ENCODE data around the gene CER1. TPM values are rescaled to one million over a fixed set of nuclear protein-coding genes. Genes with fewer than 3 reads are reported as not detected.
"Not testable (repeated sequence)": the region's sequence is repeated elsewhere in the genome, so short reads cannot be mapped to it uniquely, and the experiment has no call there.

Gene CER1
- total RNA-seq, 1 experiment from 2014 or later: not detected

DNA sequence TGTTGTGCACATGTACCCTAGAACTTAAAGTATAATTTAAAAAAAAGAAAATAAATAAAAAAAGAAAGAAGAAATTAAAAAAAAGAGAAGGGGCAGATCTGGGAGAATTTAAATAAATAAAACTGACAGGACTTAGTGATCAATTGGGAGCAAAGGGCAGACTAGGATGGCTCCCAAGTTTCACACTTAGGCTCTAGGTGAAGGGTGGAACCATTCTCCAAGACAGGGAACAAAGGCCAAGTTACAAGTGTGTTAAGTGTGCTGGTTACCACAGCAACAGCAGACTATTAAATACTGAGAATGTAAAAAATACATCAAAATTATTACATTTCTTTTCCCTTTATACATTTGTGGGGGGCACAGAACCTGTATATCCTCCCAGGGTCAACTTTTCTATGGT is 36.4 kb downstream of the CER1 start:
- no peak overlapping the region for H3K4me3 ChIP-seq (replicated peaks in 1 of 2; ENCODE audit: low read depth in 1 of 2, low read length in 2 of 2)
- ChIA-PET CTCF (no interaction called here), RAD21 (ENCODE audit: low non-redundant PET in 1 of 2, low total read pairs in 2 of 2, uncharacterized antibody in 2 of 2, unreplicated experiment in 2 of 2) (no interaction called here), POLR2A (no interaction called here)
- no peaks in the 10 kb centered on the region for H3K9me2 ChIP-seq (ENCODE audit: insufficient read depth)
- intact Hi-C loops (cut with micrococcal nuclease): no loop called here
- no peak overlapping the region for H3K27ac ChIP-seq (ENCODE audit: low read depth, low read length)
- DNase-seq (ENCODE audit: low read depth, low spot score): no peak
- H4K20me1 ChIP-seq (ENCODE audit: insufficient read depth): no peaks in the 10 kb centered on the region
- peaks cover 0 to 10% of the 10 kb centered on the region in 2 experiments; a peak in 2 of 4 replicates for H3K36me3 ChIP-seq (ENCODE audit: control insufficient read depth in 1 of 2, insufficient read depth in 2 of 2, low read length in 2 of 2)
- H3K9me3 ChIP-seq (ENCODE audit: control insufficient read depth in 1 of 2, insufficient read depth in 1 of 2, low read depth in 1 of 2, low read length in 2 of 2): no peaks in the 10 kb centered on the region
- no peaks in the 10 kb centered on the region for H3K4me1 ChIP-seq (ENCODE audit: control insufficient read depth in 1 of 2, insufficient read depth in 2 of 2, low read length in 2 of 2)
- no peak for TF ChIP-seq EZH2 (IDR thresholded peaks at IDR 0.05)
- no peak for TF ChIP-seq CBX3 (IDR thresholded peaks at IDR 0.05; ENCODE audit: low read depth)
- TF ChIP-seq SRF (IDR thresholded peaks at IDR 0.05; ENCODE audit: low read depth): no peak
- no peaks in the 10 kb centered on the region for H3K79me2 ChIP-seq (ENCODE audit: insufficient read depth, low read length)
- ATAC-seq: no peak
- H3K4me2 ChIP-seq (ENCODE audit: low read length): no peak overlapping the region
- H2AFZ ChIP-seq (ENCODE audit: low read depth, low read length, poor library complexity, severe bottlenecking): no peak overlapping the region
- no TSS peak for BruUV-seq (replicated peaks)
- no peaks in the 10 kb centered on the region for H3K27me3 ChIP-seq (ENCODE audit: insufficient read depth, low read length)
- no peak overlapping the region for H3K9ac ChIP-seq (ENCODE audit: low read length)

DNA sequence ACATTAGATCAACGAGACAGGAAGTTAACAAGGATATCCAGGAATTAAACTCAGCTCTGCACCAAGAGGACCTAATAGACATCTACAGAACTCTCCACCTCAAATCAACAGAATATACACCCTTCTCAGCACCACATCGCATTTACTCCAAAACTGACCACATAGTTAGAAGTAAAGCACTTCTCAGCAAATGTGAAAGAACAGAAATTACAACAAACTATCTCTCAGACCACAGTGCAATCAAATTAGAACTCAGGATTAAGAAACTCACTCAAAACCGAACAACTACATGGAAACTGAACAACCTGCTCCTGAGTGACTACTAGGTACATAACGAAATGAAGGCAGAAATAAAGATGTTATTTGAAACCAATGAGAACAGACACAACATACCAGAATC is 39.9 kb downstream of the CER1 start:
- POLR2A ChIA-PET; H3K9me3 ChIP-seq (ENCODE audit: control insufficient read depth in 1 of 2, insufficient read depth in 1 of 2, low read depth in 1 of 2, low read length in 2 of 2); H3K79me2 ChIP-seq (ENCODE audit: insufficient read depth, low read length); CTCF ChIA-PET; H3K4me3 ChIP-seq (replicated peaks in 1 of 2; ENCODE audit: low read depth in 1 of 2, low read length in 2 of 2); H2AFZ ChIP-seq (ENCODE audit: low read depth, low read length, poor library complexity, severe bottlenecking); H3K9ac ChIP-seq (ENCODE audit: low read length); H3K9me2 ChIP-seq (ENCODE audit: insufficient read depth); H4K20me1 ChIP-seq (ENCODE audit: insufficient read depth); RAD21 ChIA-PET (ENCODE audit: low non-redundant PET in 1 of 2, low total read pairs in 2 of 2, uncharacterized antibody in 2 of 2, unreplicated experiment in 2 of 2); H3K4me2 ChIP-seq (ENCODE audit: low read length); H3K4me1 ChIP-seq (ENCODE audit: control insufficient read depth in 1 of 2, insufficient read depth in 2 of 2, low read length in 2 of 2); H3K27me3 ChIP-seq (ENCODE audit: insufficient read depth, low read length); H3K27ac ChIP-seq (ENCODE audit: low read depth, low read length); BruUV-seq (replicated peaks); ATAC-seq; DNase-seq (ENCODE audit: low read depth, low spot score); intact Hi-C loops (cut with micrococcal nuclease); H3K36me3 ChIP-seq (ENCODE audit: control insufficient read depth in 1 of 2, insufficient read depth in 2 of 2, low read length in 2 of 2): not testable (repeated sequence)

DNA sequence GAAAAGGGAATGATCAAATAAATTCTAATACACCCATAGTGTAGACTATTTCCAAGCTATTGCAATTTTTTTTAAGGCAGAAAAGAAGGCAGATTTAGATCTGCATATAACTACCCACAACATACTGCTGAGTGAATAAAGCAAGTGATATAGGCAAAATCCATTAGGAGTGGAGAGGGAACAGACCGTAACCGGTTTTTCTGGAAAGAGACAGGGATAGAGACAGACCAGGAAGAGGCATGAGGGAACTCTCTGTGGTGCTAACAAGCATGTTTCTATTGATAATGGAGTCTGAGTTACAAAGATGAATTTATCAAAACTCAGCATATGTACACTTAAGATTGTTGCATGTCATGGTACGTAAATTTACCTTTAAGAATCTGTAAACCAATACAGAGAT is 43.8 kb downstream of the CER1 start:
- no peak for DNase-seq (ENCODE audit: low read depth, low spot score)
- Histone ChIP-seq H3K4me3 (replicated peaks in 1 of 2; ENCODE audit: low read depth in 1 of 2, low read length in 2 of 2) (no peak overlapping the region), H4K20me1 (ENCODE audit: insufficient read depth) (no peaks in the 10 kb centered on the region), H3K27ac (ENCODE audit: low read depth, low read length) (no peak overlapping the region), H3K79me2 (ENCODE audit: insufficient read depth, low read length) (no peaks in the 10 kb centered on the region), H3K9ac (ENCODE audit: low read length) (no peak overlapping the region), H2AFZ (ENCODE audit: low read depth, low read length, poor library complexity, severe bottlenecking) (no peak overlapping the region), H3K27me3 (ENCODE audit: insufficient read depth, low read length) (no peaks in the 10 kb centered on the region), H3K9me3 (ENCODE audit: control insufficient read depth in 1 of 2, insufficient read depth in 1 of 2, low read depth in 1 of 2, low read length in 2 of 2) (no peaks in the 10 kb centered on the region), H3K4me1 (ENCODE audit: control insufficient read depth in 1 of 2, insufficient read depth in 2 of 2, low read length in 2 of 2) (no peaks in the 10 kb centered on the region), H3K36me3 (ENCODE audit: control insufficient read depth in 1 of 2, insufficient read depth in 2 of 2, low read length in 2 of 2) (no peaks in the 10 kb centered on the region), H3K9me2 (ENCODE audit: insufficient read depth) (no peaks in the 10 kb centered on the region), H3K4me2 (ENCODE audit: low read length) (no peak overlapping the region)
- CTCF ChIA-PET: no interaction called here
- no peak for ATAC-seq
- RAD21 ChIA-PET (ENCODE audit: low non-redundant PET in 1 of 2, low total read pairs in 2 of 2, uncharacterized antibody in 2 of 2, unreplicated experiment in 2 of 2): no interaction called here
- TF ChIP-seq, protein P1, sequence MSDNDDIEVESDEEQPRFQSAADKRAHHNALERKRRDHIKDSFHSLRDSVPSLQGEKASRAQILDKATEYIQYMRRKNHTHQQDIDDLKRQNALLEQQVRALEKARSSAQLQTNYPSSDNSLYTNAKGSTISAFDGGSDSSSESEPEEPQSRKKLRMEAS (IDR thresholded peaks at IDR 0.05): no peak
- TF ChIP-seq CEBPB (IDR thresholded peaks at IDR 0.05; ENCODE audit: low read depth) (no peak), EZH2 (IDR thresholded peaks at IDR 0.05) (no peak), ZNF274 (IDR thresholded peaks at IDR 0.05; ENCODE audit: low read depth, low read length) (no peak), SRF (IDR thresholded peaks at IDR 0.05; ENCODE audit: low read depth) (no peak)
- TF ChIP-seq, protein P2, sequence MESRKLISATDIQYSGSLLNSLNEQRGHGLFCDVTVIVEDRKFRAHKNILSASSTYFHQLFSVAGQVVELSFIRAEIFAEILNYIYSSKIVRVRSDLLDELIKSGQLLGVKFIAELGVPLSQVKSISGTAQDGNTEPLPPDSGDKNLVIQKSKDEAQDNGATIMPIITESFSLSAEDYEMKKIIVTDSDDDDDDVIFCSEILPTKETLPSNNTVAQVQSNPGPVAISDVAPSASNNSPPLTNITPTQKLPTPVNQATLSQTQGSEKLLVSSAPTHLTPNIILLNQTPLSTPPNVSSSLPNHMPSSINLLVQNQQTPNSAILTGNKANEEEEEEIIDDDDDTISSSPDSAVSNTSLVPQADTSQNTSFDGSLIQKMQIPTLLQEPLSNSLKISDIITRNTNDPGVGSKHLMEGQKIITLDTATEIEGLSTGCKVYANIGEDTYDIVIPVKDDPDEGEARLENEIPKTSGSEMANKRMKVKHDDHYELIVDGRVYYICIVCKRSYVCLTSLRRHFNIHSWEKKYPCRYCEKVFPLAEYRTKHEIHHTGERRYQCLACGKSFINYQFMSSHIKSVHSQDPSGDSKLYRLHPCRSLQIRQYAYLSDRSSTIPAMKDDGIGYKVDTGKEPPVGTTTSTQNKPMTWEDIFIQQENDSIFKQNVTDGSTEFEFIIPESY (IDR thresholded peaks at IDR 0.05; ENCODE audit: extremely low read depth, insufficient replicate concordance, low read length): no peak
- TF ChIP-seq, protein P3, sequence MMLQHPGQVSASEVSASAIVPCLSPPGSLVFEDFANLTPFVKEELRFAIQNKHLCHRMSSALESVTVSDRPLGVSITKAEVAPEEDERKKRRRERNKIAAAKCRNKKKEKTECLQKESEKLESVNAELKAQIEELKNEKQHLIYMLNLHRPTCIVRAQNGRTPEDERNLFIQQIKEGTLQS (IDR thresholded peaks at IDR 0.05): no peak
- no TSS peak for BruUV-seq (replicated peaks)
- POLR2A ChIA-PET: no interaction called here
- intact Hi-C loops (cut with micrococcal nuclease): no loop called here

All from HCT116 (cell line).